OCI-LY3 (cell line): Measurements from ENCODE around the gene ILF2.

ENCODE experiments used
- CTCF ChIP-seq: fragments of 200-600, 300-600 bp; sonication (generic); IDR thresholded peaks from 2 replicates; pipeline ENCODE4 v1.5.1; 2014; ENCODE audit warnings: antibody characterized with exemption, low read length, low read depth
- EZH2phosphoT487 ChIP-seq: fragments of 200-600 bp; shearing (Covaris generic); IDR thresholded peaks from 2 replicates; pipeline ENCODE4 v1.6.1; 2018; ENCODE audit warnings: antibody characterized with exemption, mixed run types, low read depth

DNA sequence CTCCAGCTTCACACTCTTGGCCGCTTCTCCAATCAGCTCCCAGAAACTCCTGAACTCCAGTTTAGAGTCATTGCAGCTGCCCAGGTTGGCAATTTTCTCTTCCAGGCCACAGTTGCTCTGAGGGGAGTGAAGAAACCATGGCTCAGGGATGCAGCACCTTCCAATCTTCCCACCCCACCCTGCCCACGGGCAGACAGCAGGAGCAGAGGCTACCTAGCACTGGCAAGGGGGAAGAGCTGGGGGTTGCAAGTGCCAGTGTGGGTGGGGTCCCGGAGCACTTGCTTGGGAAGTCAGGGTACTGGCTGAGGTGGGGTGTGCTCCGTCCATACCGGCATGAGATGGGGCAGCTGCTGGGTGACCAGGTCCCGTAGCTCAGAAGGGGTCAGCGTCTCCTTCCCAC is 55.9 kb downstream of the ILF2 start:
- TF ChIP-seq CTCF (no peak), EZH2phosphoT487 (no peak)
